MM.1S (cell line): ENCODE results near the gene GNPAT.

ENCODE experiments used
- CTCF ChIP-seq: fragments of 300-600 bp; sonication (generic); IDR thresholded peaks from 2 replicates; pipeline ENCODE4 v1.5.1; 2016; ENCODE audit warnings: antibody characterized with exemption, low read length, mixed read lengths
- EZH2 ChIP-seq: fragments of 300-600 bp; sonication (generic); optimal IDR thresholded peaks from 2 replicates; pipeline ENCODE3; 2017; ENCODE audit warnings: low read depth, mild to moderate bottlenecking, antibody characterized with exemption, low read length, mixed read lengths
- EZH2phosphoT487 ChIP-seq: fragments of 300-600 bp; sonication (generic); IDR thresholded peaks from 2 replicates; pipeline ENCODE4 v1.6.1; 2018; ENCODE audit warnings: antibody characterized with exemption, low read length

GRCh38 chr1:231194843-231195516, 46.0 kb upstream of the GNPAT start:
- no peak for TF ChIP-seq CTCF
- TF ChIP-seq EZH2phosphoT487: no peak
- TF ChIP-seq EZH2: no peak
